H9 (cell line): ENCODE measurements around the gene APPL2. TPM values are rescaled to one million over a fixed set of nuclear protein-coding genes. Genes with fewer than 3 reads are reported as not detected.

ENCODE experiments used
- DNase-seq: peaks from one replicate; pipeline ENCODE4 v3.0.0-alpha.2; 2017
- H2AFZ ChIP-seq: one replicate; pipeline ENCODE4 v1.6.1; 2013; ENCODE audit warnings: mild to moderate bottlenecking, low read length, control low read depth, moderate library complexity
- H2AK5ac ChIP-seq: 2 replicates; pipeline ENCODE4 v1.6.1; 2013; ENCODE audit warnings: low read length, control low read depth, mixed read lengths; ENCODE audit not compliant: insufficient read length
- H2BK120ac ChIP-seq: one replicate; pipeline ENCODE4 v1.6.1; 2013; ENCODE audit warnings: low read depth, mild to moderate bottlenecking, low read length, control low read depth, inconsistent platforms; ENCODE audit not compliant: poor library complexity, severe bottlenecking
- H2BK12ac ChIP-seq: 2 replicates; pipeline ENCODE4 v1.6.1; 2013; ENCODE audit warnings: low read length, control low read depth, mixed read lengths, low read depth; ENCODE audit not compliant: insufficient read length
- H2BK15ac ChIP-seq: 2 replicates; pipeline ENCODE4 v1.6.1; 2013; ENCODE audit warnings: low read depth, low read length, control low read depth
- H2BK20ac ChIP-seq: one replicate; pipeline ENCODE4 v1.6.1; 2013; ENCODE audit warnings: low read depth, mild to moderate bottlenecking, low read length, control low read depth, inconsistent platforms; ENCODE audit not compliant: poor library complexity, severe bottlenecking
- H2BK5ac ChIP-seq: 2 replicates; pipeline ENCODE4 v1.6.1; 2013; ENCODE audit warnings: low read length, control low read depth, mixed read lengths; ENCODE audit not compliant: insufficient read length
- H3K14ac ChIP-seq: 2 replicates; pipeline ENCODE4 v1.6.1; 2013; ENCODE audit warnings: low read length, control low read depth; ENCODE audit not compliant: insufficient read depth
- H3K18ac ChIP-seq: 2 replicates; pipeline ENCODE4 v1.6.1; 2013; ENCODE audit warnings: low read depth, mild to moderate bottlenecking, mixed read lengths, low read length, control low read depth; ENCODE audit not compliant: insufficient read length
- H3K23ac ChIP-seq: 2 replicates; pipeline ENCODE4 v1.6.1; 2013; ENCODE audit warnings: low read length, control low read depth, mixed read lengths, low read depth; ENCODE audit not compliant: insufficient read length
- H3K23me2 ChIP-seq: 2 replicates; pipeline ENCODE4 v1.6.1; 2013; ENCODE audit warnings: low read depth, mild to moderate bottlenecking, mixed read lengths, low read length, control low read depth; ENCODE audit not compliant: insufficient read length, poor library complexity, severe bottlenecking
- H3K27ac ChIP-seq: 2 replicates; pipeline ENCODE4 v1.5.1; 2013; ENCODE audit warnings: low read length, control low read depth, mixed read lengths, low read depth; ENCODE audit not compliant: insufficient read length
- H3K27me3 ChIP-seq: 2 replicates; pipeline ENCODE4 v1.6.1; 2013; ENCODE audit warnings: low read length, control low read depth, inconsistent platforms; ENCODE audit not compliant: insufficient read depth
- H3K4ac ChIP-seq: 2 replicates; pipeline ENCODE4 v1.6.1; 2013; ENCODE audit warnings: low read depth, mild to moderate bottlenecking, control low read depth, inconsistent platforms, low read length, moderate library complexity
- H3K4me1 ChIP-seq: 2 replicates; pipeline ENCODE4 v1.6.1; 2013; ENCODE audit warnings: low read length, control low read depth, inconsistent platforms; ENCODE audit not compliant: insufficient read depth
- H3K4me2 ChIP-seq: 2 replicates; pipeline ENCODE4 v1.6.1; 2013; ENCODE audit warnings: low read length, control low read depth, mixed read lengths; ENCODE audit not compliant: insufficient read length, insufficient read depth
- H3K56ac ChIP-seq: 2 replicates; pipeline ENCODE4 v1.6.1; 2013; ENCODE audit warnings: low read depth, mild to moderate bottlenecking, mixed read lengths, low read length, control low read depth; ENCODE audit not compliant: insufficient read length
- H3K79me1 ChIP-seq: 2 replicates; pipeline ENCODE4 v1.6.1; 2013; ENCODE audit warnings: low read depth, mild to moderate bottlenecking, moderate library complexity, low read length, control low read depth, inconsistent platforms; ENCODE audit not compliant: insufficient read depth, poor library complexity, severe bottlenecking
- H3K79me2 ChIP-seq: 2 replicates; pipeline ENCODE4 v1.6.1; 2013; ENCODE audit warnings: low read length, control low read depth, inconsistent platforms; ENCODE audit not compliant: insufficient read depth
- H3K9ac ChIP-seq: 2 replicates; pipeline ENCODE4 v1.6.1; 2013; ENCODE audit warnings: low read length, control low read depth, mixed read lengths; ENCODE audit not compliant: insufficient read length; ENCODE audit errors: extremely low read depth
- H3K9me3 ChIP-seq: one replicate; pipeline ENCODE4 v1.6.1; 2013; ENCODE audit warnings: low read depth, low read length, inconsistent platforms; ENCODE audit not compliant: control insufficient read depth
- H3T11ph ChIP-seq: one replicate; pipeline ENCODE4 v1.6.1; 2013; ENCODE audit warnings: mild to moderate bottlenecking, low read length, control low read depth, inconsistent platforms
- H4K20me1 ChIP-seq: one replicate; pipeline ENCODE4 v1.6.1; 2013; ENCODE audit not compliant: control insufficient read depth, insufficient read length, insufficient read depth
- H4K5ac ChIP-seq: 2 replicates; pipeline ENCODE4 v1.6.1; 2013; ENCODE audit warnings: low read depth, mild to moderate bottlenecking, mixed read lengths, low read length, control low read depth; ENCODE audit not compliant: insufficient read length
- H4K8ac ChIP-seq: replicated peaks from 2 replicates; pipeline ENCODE4 v1.6.1; 2013; ENCODE audit warnings: low read length, control low read depth, mixed read lengths, low read depth; ENCODE audit not compliant: insufficient read length
- H4K91ac ChIP-seq: 2 replicates; pipeline ENCODE4 v1.6.1; 2013; ENCODE audit warnings: low read depth, mild to moderate bottlenecking, moderate library complexity, mixed read lengths, low read length, control low read depth; ENCODE audit not compliant: insufficient read length
- H3K27ac Mint-ChIP-seq, 3 experiments: 2 replicates in 2 of 3; 3 replicates in 1 of 3; pipeline ENCODE4 v1.8.0; 2020 to 2021; ENCODE audit warnings: mixed read lengths in 3 of 3, mild to moderate bottlenecking in 1 of 3, moderate library complexity in 1 of 3
- H3K27me3 Mint-ChIP-seq: 2 replicates; pipeline ENCODE4 v1.8.0; 2021; ENCODE audit warnings: low read depth, mild to moderate bottlenecking, moderate library complexity, mixed read lengths
- H3K36me3 Mint-ChIP-seq, 3 experiments: 2 replicates in 2 of 3; 3 replicates in 1 of 3; pipeline ENCODE4 v1.8.0; 2020 to 2021; ENCODE audit warnings: low read depth in 3 of 3, mixed read lengths in 3 of 3; ENCODE audit not compliant: insufficient read depth in 1 of 3
- H3K4me1 Mint-ChIP-seq, 2 experiments: 2 replicates each; pipeline ENCODE4 v1.8.0; 2020; ENCODE audit warnings: mixed read lengths in 2 of 2
- H3K4me3 Mint-ChIP-seq, 2 experiments: 2 replicates in 1 of 2; 3 replicates in 1 of 2; pipeline ENCODE4 v1.8.0; 2020 to 2021; ENCODE audit warnings: mild to moderate bottlenecking in 2 of 2, mixed read lengths in 2 of 2, moderate library complexity in 1 of 2
- H3K9me3 Mint-ChIP-seq, 2 experiments: 2 replicates in 1 of 2; 3 replicates in 1 of 2; pipeline ENCODE4 v1.8.0; 2020; ENCODE audit warnings: mild to moderate bottlenecking in 2 of 2, mixed read lengths in 2 of 2, moderate library complexity in 1 of 2
- WGBS: extraction: QIAGEN DNeasy Blood & Tissue Kit; methylation state at CpG from one replicate; pipeline ENCODE4 v1.1.7; 2013; ENCODE audit warnings: missing lambda C conversion rate, low lambda C conversion rate, mixed read lengths; ENCODE audit not compliant: insufficient read length; ENCODE audit errors: extremely low coverage; 5-methylcytosine and 5-hydroxymethylcytosine counted together
- total RNA-seq: library from RNA; stranded (reverse); gene quantifications from 2 replicates; pipeline ENCODE4 v1.2.1, GENCODE V29; 2021
- TF ChIP-seq, protein P1 (sequence below): fragments of 200-600 bp; sonication (generic); conservative IDR thresholded peaks from 3 replicates; pipeline ENCODE4 v1.8.0; 2021; ENCODE audit warnings: antibody characterized with exemption, mild to moderate bottlenecking

The APPL2 gene
- total RNA-seq, 1 experiment from 2014 or later: 18.5 TPM

DNA sequence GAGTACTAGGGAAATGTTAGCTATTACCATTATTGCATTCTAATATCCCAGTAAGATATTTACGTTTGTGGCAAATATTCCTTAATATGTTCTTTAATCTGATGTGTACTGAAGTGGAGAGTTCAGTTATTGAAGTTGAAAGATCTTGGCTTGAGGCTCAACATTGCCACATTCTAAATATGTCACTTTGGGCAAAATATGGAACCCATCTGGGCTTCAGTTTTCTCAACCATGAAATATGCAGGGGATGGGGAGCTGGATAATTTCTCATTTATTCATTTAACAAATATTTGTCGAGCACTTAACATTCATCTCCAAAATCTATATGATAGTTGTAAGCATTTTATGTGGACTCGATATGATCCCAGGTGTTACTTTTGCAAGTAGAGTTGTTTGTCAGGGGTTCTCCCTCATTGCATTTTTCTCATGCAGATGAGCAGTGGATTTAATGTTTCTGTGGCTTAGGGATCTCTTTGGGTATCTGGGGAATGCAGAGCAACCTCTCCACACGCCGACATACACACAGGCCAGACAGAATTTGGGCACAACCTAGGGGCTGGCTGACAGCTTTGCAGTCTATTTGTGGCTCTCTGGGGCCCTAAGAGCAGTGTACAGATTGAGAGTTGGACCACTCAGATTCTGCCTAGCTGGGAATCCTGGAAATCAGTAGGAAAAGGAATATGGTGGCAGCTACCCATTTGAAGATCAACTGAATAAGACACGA lies 26.6 kb upstream of the APPL2 start:
- TF ChIP-seq, protein P1, sequence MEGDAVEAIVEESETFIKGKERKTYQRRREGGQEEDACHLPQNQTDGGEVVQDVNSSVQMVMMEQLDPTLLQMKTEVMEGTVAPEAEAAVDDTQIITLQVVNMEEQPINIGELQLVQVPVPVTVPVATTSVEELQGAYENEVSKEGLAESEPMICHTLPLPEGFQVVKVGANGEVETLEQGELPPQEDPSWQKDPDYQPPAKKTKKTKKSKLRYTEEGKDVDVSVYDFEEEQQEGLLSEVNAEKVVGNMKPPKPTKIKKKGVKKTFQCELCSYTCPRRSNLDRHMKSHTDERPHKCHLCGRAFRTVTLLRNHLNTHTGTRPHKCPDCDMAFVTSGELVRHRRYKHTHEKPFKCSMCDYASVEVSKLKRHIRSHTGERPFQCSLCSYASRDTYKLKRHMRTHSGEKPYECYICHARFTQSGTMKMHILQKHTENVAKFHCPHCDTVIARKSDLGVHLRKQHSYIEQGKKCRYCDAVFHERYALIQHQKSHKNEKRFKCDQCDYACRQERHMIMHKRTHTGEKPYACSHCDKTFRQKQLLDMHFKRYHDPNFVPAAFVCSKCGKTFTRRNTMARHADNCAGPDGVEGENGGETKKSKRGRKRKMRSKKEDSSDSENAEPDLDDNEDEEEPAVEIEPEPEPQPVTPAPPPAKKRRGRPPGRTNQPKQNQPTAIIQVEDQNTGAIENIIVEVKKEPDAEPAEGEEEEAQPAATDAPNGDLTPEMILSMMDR: no peak
- Histone ChIP-seq H3K4ac (no peak overlapping the region), H3K4me2 (no peak overlapping the region), H3K4me1 (no peaks in the 10 kb centered on the region), H2AK5ac (no peak overlapping the region), H2BK20ac (no peak overlapping the region), H3K18ac (no peak overlapping the region), H3K23ac (no peak overlapping the region), H3K14ac (no peak overlapping the region), H4K20me1 (no peaks in the 10 kb centered on the region), H2BK5ac (no peak overlapping the region), H2BK15ac (no peak overlapping the region), H3K79me1 (no peaks in the 10 kb centered on the region), H2BK120ac (no peak overlapping the region), H3K9me3 (no peaks in the 10 kb centered on the region), H3K9ac (no peak overlapping the region), H2AFZ (no peak overlapping the region), H3K79me2 (no peaks in the 10 kb centered on the region), H3K56ac (no peak overlapping the region), H3K27me3 (no peaks in the 10 kb centered on the region), H2BK12ac (no peak overlapping the region), H4K5ac (no peak overlapping the region), H3K23me2 (no peaks in the 10 kb centered on the region), H3K27ac (no peak overlapping the region), H4K91ac (no peak overlapping the region), H4K8ac (no peak overlapping the region), H3T11ph (no peak overlapping the region)
- H3K27ac Mint-ChIP-seq: no peak overlapping the region; a peak in 1 of 7 replicates
- H3K36me3 Mint-ChIP-seq: no peaks in the 10 kb centered on the region
- DNase-seq: no peak
- WGBS: no CpG with 5 or more reads among the region's 6 CpGs
- no peaks in the 10 kb centered on the region for H3K4me1 Mint-ChIP-seq
- H3K27me3 Mint-ChIP-seq: peaks cover 6% of the 10 kb centered on the region
- H3K9me3 Mint-ChIP-seq: no peaks in the 10 kb centered on the region
- no peak overlapping the region for H3K4me3 Mint-ChIP-seq
